ENCODE data around the gene CCNO.

The CCNO gene

GRCh38 chr5:55232985-55233928 lies at the start of gene CCNO:
Gene CCNO, minus strand, starts transcription at chr5:55233608. Its CDS starts 85 bp downstream, at chr5:55233523.
- DNase-seq (ENCODE audit: low spot score): peak; percentile 40

- DNase-seq (ENCODE audit: low spot score): peak; percentile 20
These were observed 45.4 kb upstream of the CCNO start for GRCh38 chr5:55278778-55279177.

GRCh38 chr5:55276771-55277170 lies 43.4 kb upstream of the CCNO start:
- DNase-seq (ENCODE audit: low spot score): peak; percentile 82

GRCh38 chr5:55258339-55258738 lies 24.9 kb upstream of the CCNO start:
- no peak for DNase-seq (ENCODE audit: low spot score)

- no peak for DNase-seq (ENCODE audit: low spot score)
These were observed 21.4 kb upstream of the CCNO start for GRCh38 chr5:55254802-55255201.

GRCh38 chr5:55250064-55250463 lies 16.7 kb upstream of the CCNO start:
- no peak for DNase-seq (ENCODE audit: low spot score)

- DNase-seq (ENCODE audit: low spot score): no peak
These were observed 8.3 kb upstream of the CCNO start for GRCh38 chr5:55241746-55242145.

GRCh38 chr5:55236800-55237199 lies 3.4 kb upstream of the CCNO start:
- DNase-seq (ENCODE audit: low spot score): no peak

- no peak for DNase-seq (ENCODE audit: low spot score)
These were observed 803 bp upstream of the CCNO start for GRCh38 chr5:55234121-55234700.

- DNase-seq (ENCODE audit: low spot score): no peak
These were observed 980 bp downstream of the CCNO start for GRCh38 chr5:55232271-55232984.

GRCh38 chr5:55231919-55232270 lies 1.5 kb downstream of the CCNO start:
- no peak for DNase-seq (ENCODE audit: low spot score)

- DNase-seq (ENCODE audit: low spot score): no peak
These were observed 2.1 kb downstream of the CCNO start for GRCh38 chr5:55231029-55231918.

GRCh38 chr5:55230086-55230629 lies 3.2 kb downstream of the CCNO start:
- no peak for DNase-seq (ENCODE audit: low spot score)

GRCh38 chr5:55227664-55228430 lies 5.6 kb downstream of the CCNO start:
- DNase-seq (ENCODE audit: low spot score): no peak

- DNase-seq (ENCODE audit: low spot score): peak; percentile 21
These were observed 6.3 kb downstream of the CCNO start, which contains the start of gene MCIDAS for GRCh38 chr5:55226934-55227663. Gene MCIDAS, minus strand, starts transcription at chr5:55227315. Its CDS starts 177 bp downstream, at chr5:55227138.

GRCh38 chr5:55226027-55226933 lies 7.1 kb downstream of the CCNO start:
- DNase-seq (ENCODE audit: low spot score): peak; percentile 66

- DNase-seq (ENCODE audit: low spot score): no peak
These were observed 8.1 kb downstream of the CCNO start for GRCh38 chr5:55225346-55225745.

GRCh38 chr5:55223812-55224240 lies 9.6 kb downstream of the CCNO start:
- no peak for DNase-seq (ENCODE audit: low spot score)

All from COLO829 (cell line).